T-cell (primary cell): ENCODE measurements around the gene IFNG-AS1. TPM values are rescaled to one million over a fixed set of nuclear protein-coding genes. Genes with fewer than 3 reads are reported as not detected.

ENCODE experiments used
- ATAC-seq, 4 experiments: fragments of 200-7000 bp in 3 of 4; fragments of 150-1000 bp in 1 of 4; cut with Tn5 transposase; replicated peaks in 1 of 4; 1 replicate in 3 of 4; 2 replicates in 1 of 4; pipeline ENCODE4 v1.10.0; 2021; ENCODE audit warnings: moderate library complexity in 3 of 4, mild to moderate bottlenecking in 2 of 4, moderate number of reproducible peaks in 1 of 4
- CTCF ChIA-PET, 2 donors: fragments of 300-600 bp; sonication (Branson Sonifier 250); formaldehyde crosslinking; loops; one replicate each; lab custom pipeline; 2022; ENCODE audit warnings: antibody characterized with exemption in 2 of 2; lab: Charles Lee
- POLR2A ChIA-PET, 2 donors: fragments of 300-600 bp; sonication (Branson Sonifier 250); formaldehyde crosslinking; loops; one replicate each; lab custom pipeline; 2022; ENCODE audit warnings: antibody characterized with exemption in 2 of 2; lab: Charles Lee
- DNase-seq, 35 experiments: peaks; one replicate each; pipeline versions ENCODE4 v3.0.0 to v3.0.0-alpha.2; 2013 to 2023
- H3K27ac ChIP-seq: one replicate; pipeline ENCODE4 v1.5.1; 2013; ENCODE audit warnings: low read length
- H3K27me3 ChIP-seq, 2 experiments: replicated peaks in 1 of 2; 1 replicate in 1 of 2; 2 replicates in 1 of 2; pipeline versions ENCODE4 v1.6.1 to v1.7.0; 2013; ENCODE audit warnings: low read length in 1 of 2, mixed read lengths in 1 of 2; ENCODE audit not compliant: control insufficient read depth in 2 of 2, insufficient read depth in 2 of 2; ENCODE audit errors: extremely low read depth in 1 of 2
- H3K36me3 ChIP-seq, 2 donors: 1 replicate in 1 of 2; 2 replicates in 1 of 2; pipeline versions ENCODE4 v1.6.1 to v1.7.0; 2013; ENCODE audit warnings: low read length in 1 of 2; ENCODE audit not compliant: control insufficient read depth in 2 of 2, insufficient read depth in 1 of 2; ENCODE audit errors: extremely low read depth in 1 of 2
- H3K4me1 ChIP-seq, 2 experiments: 1 replicate in 1 of 2; 2 replicates in 1 of 2; pipeline versions ENCODE4 v1.6.1 to v1.7.0; 2013; ENCODE audit warnings: low read length in 2 of 2, mixed read lengths in 1 of 2; ENCODE audit not compliant: insufficient read depth in 2 of 2, control insufficient read depth in 1 of 2; ENCODE audit errors: extremely low read depth in 1 of 2
- H3K4me3 ChIP-seq, 2 donors: 1 replicate in 1 of 2; 2 replicates in 1 of 2; pipeline versions ENCODE4 v1.5.1 to v1.7.0; 2013; ENCODE audit warnings: mild to moderate bottlenecking in 2 of 2, low read length in 1 of 2, moderate library complexity in 1 of 2; ENCODE audit not compliant: control insufficient read depth in 1 of 2; ENCODE audit errors: extremely low read depth in 1 of 2
- H3K9me3 ChIP-seq: 2 replicates; pipeline ENCODE4 v1.7.0; 2013
- H3K27ac Mint-ChIP-seq, 2 donors: one replicate each; pipeline ENCODE4 v1.8.0; 2020 to 2021; ENCODE audit warnings: mild to moderate bottlenecking in 2 of 2, mixed read lengths in 2 of 2
- H3K27me3 Mint-ChIP-seq, 2 donors: one replicate each; pipeline ENCODE4 v1.8.0; 2021 to 2022; ENCODE audit warnings: mixed read lengths in 2 of 2
- H3K36me3 Mint-ChIP-seq: one replicate; pipeline ENCODE4 v1.8.0; 2021; ENCODE audit warnings: mixed read lengths
- H3K4me1 Mint-ChIP-seq, 3 donors: one replicate each; pipeline ENCODE4 v1.8.0; 2020 to 2022; ENCODE audit warnings: mixed read lengths in 3 of 3, mild to moderate bottlenecking in 1 of 3
- H3K4me3 Mint-ChIP-seq, 3 donors: one replicate each; pipeline ENCODE4 v1.8.0; 2020 to 2022; ENCODE audit warnings: mild to moderate bottlenecking in 3 of 3, mixed read lengths in 3 of 3, moderate library complexity in 3 of 3
- H3K9me3 Mint-ChIP-seq, 3 donors: one replicate each; pipeline ENCODE4 v1.8.0; 2020 to 2022; ENCODE audit warnings: mixed read lengths in 3 of 3
- WGBS: methylation state at CpG from one replicate; pipeline ENCODE4 v1.1.5; 2013; ENCODE audit warnings: missing lambda C conversion rate; ENCODE audit not compliant: insufficient coverage; 5-methylcytosine and 5-hydroxymethylcytosine counted together
- total RNA-seq, 35 experiments: library from RNA in 6 of 35; stranded (reverse) in 6 of 35; fragments of 120-200 nt in 1 of 35; gene quantifications; one replicate each; pipeline versions ENCODE4 v1.2.1 to v1.2.4 and lab custom pipeline; 2013 to 2026

Gene IFNG-AS1
- total RNA-seq, 5 donors from 2014 or later (not counting 1 experiment from before 2014, with no cell fraction given): 1.2 to 6.2 (median 3.3) TPM

DNA sequence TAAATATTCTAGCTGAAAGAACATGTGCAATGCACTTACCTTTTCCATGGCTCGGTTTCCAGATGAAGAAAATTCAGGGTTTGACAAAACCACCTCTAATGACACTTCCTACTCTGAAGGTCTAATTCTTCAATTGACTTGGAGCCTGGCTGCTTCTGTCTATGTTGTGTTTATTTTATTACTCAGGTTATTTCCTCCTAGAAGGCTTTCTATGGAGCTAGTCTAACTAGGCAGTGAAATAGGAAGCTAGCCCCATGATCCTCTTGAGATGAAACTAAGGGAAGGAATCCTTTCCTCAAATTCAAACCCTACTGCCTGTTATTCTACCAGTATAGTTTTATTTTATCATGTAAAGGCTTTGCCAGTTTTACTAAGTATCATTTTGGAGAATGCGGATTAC is 20.9 kb upstream of the IFNG-AS1 start:
- CTCF ChIA-PET: interaction anchor here (0.5 to 0.7 kb wide), 2 partner anchors 380 to 954 kb away, joined by 3 to 6 read pairs; no protein-coding TSS in a partner anchor
- H3K27ac Mint-ChIP-seq: no peak overlapping the region
- H3K4me3 Mint-ChIP-seq: no peak overlapping the region
- Histone ChIP-seq H3K27me3 (no peaks in the 10 kb centered on the region), H3K9me3 (no peaks in the 10 kb centered on the region), H3K4me1 (no peaks in the 10 kb centered on the region), H3K27ac (no peak overlapping the region), H3K4me3 (no peak overlapping the region), H3K36me3 (no peaks in the 10 kb centered on the region)
- POLR2A ChIA-PET: no interaction called here
- H3K36me3 Mint-ChIP-seq: no peaks in the 10 kb centered on the region
- no peaks in the 10 kb centered on the region for H3K9me3 Mint-ChIP-seq
- WGBS: no CpG with 5 or more reads among the region's 2 CpGs
- DNase-seq (no peak), ATAC-seq (no peak)
- H3K4me1 Mint-ChIP-seq: peaks cover 0 to 4% (median 0%) of the 10 kb centered on the region in 3 donors
- peaks cover 0 to 3% of the 10 kb centered on the region in 2 donors for H3K27me3 Mint-ChIP-seq

DNA sequence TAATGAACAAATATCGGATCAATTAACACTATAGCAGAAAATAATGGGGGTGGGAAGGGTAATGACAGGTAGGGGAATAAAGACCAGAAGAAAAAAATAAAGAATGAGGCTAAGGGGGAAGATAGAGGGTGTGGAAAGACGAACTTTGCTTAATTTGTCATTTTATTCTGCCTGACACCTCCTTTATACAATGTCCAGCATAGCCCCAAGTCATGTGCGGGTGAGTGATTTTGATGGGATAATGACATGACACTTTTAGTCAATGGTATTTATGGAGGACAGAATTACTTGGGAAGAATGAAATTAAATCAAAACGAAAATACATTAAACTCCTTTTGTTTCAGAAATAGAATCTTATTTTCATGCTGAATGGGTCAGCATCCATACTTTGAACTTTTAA is 20.5 kb upstream of the IFNG-AS1 start:
- Histone ChIP-seq H3K4me3 (no peak overlapping the region), H3K4me1 (no peaks in the 10 kb centered on the region), H3K36me3 (no peaks in the 10 kb centered on the region), H3K27me3 (no peaks in the 10 kb centered on the region), H3K9me3 (no peaks in the 10 kb centered on the region), H3K27ac (no peak overlapping the region)
- H3K36me3 Mint-ChIP-seq: no peaks in the 10 kb centered on the region
- H3K9me3 Mint-ChIP-seq: no peaks in the 10 kb centered on the region
- no CpG with 5 or more reads among the region's 4 CpGs for WGBS
- no peak overlapping the region for H3K27ac Mint-ChIP-seq
- no peak for ATAC-seq
- H3K4me3 Mint-ChIP-seq: no peak overlapping the region
- ChIA-PET POLR2A (no interaction called here), CTCF (interaction anchor here in 1 of 2 donors (0.6 kb wide), 1 partner anchor 208 kb away, joined by 5 read pairs; no protein-coding TSS in a partner anchor)
- peaks cover 0 to 4% (median 0%) of the 10 kb centered on the region in 3 donors for H3K4me1 Mint-ChIP-seq
- DNase-seq: no peak
- H3K27me3 Mint-ChIP-seq: peaks cover 0 to 3% of the 10 kb centered on the region in 2 donors

DNA sequence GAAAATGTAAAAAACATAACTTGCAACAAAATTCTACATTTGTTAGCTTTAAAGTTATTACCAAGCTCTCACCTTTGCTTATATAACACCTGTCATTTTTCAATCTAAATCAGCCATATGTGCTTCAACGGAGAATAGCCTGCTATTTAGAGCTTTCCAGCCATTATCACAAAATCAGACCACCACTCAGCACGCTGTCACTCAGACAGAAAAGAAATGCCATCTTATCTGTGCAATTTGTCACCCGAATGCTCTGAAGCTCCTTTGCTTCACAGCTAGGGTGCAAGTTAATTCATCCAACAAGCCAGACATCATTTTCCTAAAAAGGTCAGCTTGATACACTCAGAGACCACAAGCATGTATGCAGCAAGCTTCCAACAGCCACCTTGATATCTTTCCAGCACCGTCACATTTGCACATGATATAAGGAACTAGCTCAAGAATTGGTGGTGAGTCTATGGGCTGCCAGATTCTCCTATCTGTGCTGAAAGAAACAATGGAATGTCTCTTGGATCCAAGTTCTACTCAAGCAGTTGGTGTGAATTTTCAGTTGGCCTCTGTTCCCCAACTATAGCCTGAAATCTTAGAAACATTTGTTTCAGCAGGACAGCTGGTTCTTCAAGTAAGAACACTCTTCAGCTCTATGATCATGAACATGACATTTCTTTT is 20.0 kb upstream of the IFNG-AS1 start:
- CTCF ChIA-PET: interaction anchor here in 1 of 2 donors (0.6 kb wide), 1 partner anchor 208 kb away, joined by 5 read pairs; no protein-coding TSS in a partner anchor

DNA sequence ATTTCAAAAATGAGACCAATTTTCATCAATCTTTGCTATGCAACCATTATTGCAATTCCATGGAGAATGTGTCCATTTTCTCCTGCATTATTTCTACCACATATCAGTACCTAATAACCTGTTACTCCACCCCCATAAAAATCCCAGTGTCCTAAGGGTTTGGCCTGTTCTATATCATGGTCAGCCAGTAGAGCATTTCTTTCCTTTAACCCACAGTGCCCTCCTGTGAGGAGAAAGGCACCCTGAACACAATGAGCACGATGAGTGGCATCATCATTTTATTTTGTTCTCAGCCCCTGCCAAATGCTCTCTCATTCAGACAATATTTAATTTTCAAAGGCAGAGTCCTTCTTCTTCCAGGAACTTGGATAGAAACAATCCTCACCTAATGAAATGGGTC is 11.6 kb upstream of the IFNG-AS1 start:
- Mint-ChIP-seq H3K9me3 (peaks cover 0 to 7% (median 0%) of the 10 kb centered on the region in 3 donors), H3K4me3 (no peak overlapping the region), H3K27me3 (peaks cover 5% of the 10 kb centered on the region in 2 donors), H3K27ac (no peak overlapping the region), H3K36me3 (no peaks in the 10 kb centered on the region), H3K4me1 (no peaks in the 10 kb centered on the region)
- ChIA-PET POLR2A (no interaction called here), CTCF (interaction anchor here in 1 of 2 donors (0.6 kb wide), 1 partner anchor 622 kb away, joined by 4 read pairs; no protein-coding TSS in a partner anchor)
- Histone ChIP-seq H3K4me1 (no peaks in the 10 kb centered on the region), H3K27me3 (peaks cover 0 to 8% of the 10 kb centered on the region in 2 experiments), H3K4me3 (no peak overlapping the region), H3K27ac (no peak overlapping the region), H3K36me3 (no peaks in the 10 kb centered on the region), H3K9me3 (no peaks in the 10 kb centered on the region)
- DNase-seq (no peak), ATAC-seq (no peak)
- WGBS: no CpG with 5 or more reads among the region's 1 CpG

More for the DNA sequence above, 20.0 kb upstream of the IFNG-AS1 start:
- POLR2A ChIA-PET: no interaction called here
- Histone ChIP-seq H3K9me3 (no peaks in the 10 kb centered on the region), H3K27me3 (no peaks in the 10 kb centered on the region), H3K36me3 (no peaks in the 10 kb centered on the region), H3K4me1 (no peaks in the 10 kb centered on the region), H3K4me3 (no peak overlapping the region), H3K27ac (no peak overlapping the region)
- no peak for ATAC-seq
- no peaks in the 10 kb centered on the region for H3K36me3 Mint-ChIP-seq
- H3K4me3 Mint-ChIP-seq: no peak overlapping the region
- peaks cover 0 to 3% of the 10 kb centered on the region in 2 donors for H3K27me3 Mint-ChIP-seq
- 60% methylated on average over 3 of the region's 4 CpGs for WGBS
- no peaks in the 10 kb centered on the region for H3K9me3 Mint-ChIP-seq
- H3K27ac Mint-ChIP-seq: no peak overlapping the region
- no peak for DNase-seq
- peaks cover 0 to 4% (median 0%) of the 10 kb centered on the region in 3 donors for H3K4me1 Mint-ChIP-seq

DNA sequence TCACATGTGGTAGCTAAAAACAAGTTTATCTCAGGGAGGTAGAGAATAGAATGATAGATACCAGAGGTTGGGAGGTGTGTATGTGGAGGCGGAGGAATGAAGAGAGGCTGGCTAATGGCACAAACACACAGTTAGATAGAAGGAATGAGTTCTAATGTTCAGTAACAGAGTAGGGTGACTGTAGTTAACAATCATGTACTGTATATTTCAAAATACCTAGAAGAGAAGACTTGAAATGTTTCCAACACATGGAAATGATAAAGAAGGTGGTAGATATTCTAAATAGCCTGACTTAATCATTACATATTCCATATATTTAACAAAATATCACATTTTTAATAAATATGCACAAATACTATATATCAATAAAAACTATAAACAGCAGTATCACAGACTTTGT is 8.9 kb upstream of the IFNG-AS1 start:
- Mint-ChIP-seq H3K9me3 (peaks cover 0 to 5% (median 0%) of the 10 kb centered on the region in 3 donors), H3K27ac (no peak overlapping the region), H3K27me3 (peaks cover 5% of the 10 kb centered on the region in 2 donors), H3K4me1 (no peaks in the 10 kb centered on the region), H3K36me3 (no peaks in the 10 kb centered on the region), H3K4me3 (no peak overlapping the region)
- no CpG with 5 or more reads among the region's 1 CpG for WGBS
- H3K4me1 ChIP-seq: no peaks in the 10 kb centered on the region
- no peaks in the 10 kb centered on the region for H3K36me3 ChIP-seq
- H3K27ac ChIP-seq: no peak overlapping the region
- no peaks in the 10 kb centered on the region for H3K9me3 ChIP-seq
- DNase-seq (no peak), ATAC-seq (no peak)
- POLR2A ChIA-PET: interaction anchor here in 1 of 2 donors (0.6 kb wide), 1 partner anchor 149 kb away, joined by 4 read pairs; no protein-coding TSS in a partner anchor
- peaks cover 0 to 8% of the 10 kb centered on the region in 2 experiments for H3K27me3 ChIP-seq
- H3K4me3 ChIP-seq: no peak overlapping the region
- CTCF ChIA-PET: no interaction called here

DNA sequence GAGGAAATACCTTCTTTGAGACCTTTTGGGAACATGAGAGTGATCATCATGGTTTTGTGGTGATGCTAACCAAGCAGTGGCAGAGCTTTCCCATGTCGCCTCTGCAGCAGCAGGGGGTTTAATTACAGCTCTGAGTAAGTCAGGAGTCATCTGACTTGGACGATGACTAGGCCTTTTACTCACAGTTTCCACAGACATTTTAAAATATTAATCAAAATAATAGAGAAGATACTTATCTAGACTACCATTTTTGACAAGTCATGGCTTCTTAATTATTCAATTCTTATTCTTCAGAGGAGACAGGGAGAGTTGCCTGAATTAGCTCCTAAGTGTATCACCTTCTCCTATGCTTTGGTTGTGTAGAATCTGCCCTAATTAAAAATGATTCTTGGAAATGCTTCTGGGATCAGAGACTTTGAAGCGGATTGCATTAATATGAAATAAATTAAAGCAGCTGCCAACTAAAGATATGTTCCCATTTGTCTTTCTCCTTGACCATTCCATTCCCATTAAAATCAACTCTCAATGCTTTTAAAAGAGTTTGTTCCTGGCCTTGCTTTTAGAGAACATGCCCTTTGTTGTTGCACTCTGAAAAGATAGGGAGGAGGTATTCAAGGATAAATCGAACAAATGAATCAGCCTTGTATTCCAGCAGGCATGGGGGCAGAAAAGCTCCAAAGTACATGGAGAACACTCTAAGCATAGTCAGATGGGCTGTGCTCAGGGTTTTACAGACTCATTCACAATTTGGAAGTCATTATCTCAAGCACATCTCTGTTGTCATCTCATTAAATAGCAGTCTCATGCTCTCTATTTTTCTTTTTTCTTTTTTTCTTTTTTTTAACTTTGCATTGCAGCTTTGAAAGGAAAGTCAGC is 7.7 kb upstream of the IFNG-AS1 start:
- 100% methylated on average over 1 of the region's 4 CpGs for WGBS
- no peak for DNase-seq
- Histone ChIP-seq H3K4me1 (no peaks in the 10 kb centered on the region), H3K27ac (no peak overlapping the region), H3K36me3 (no peaks in the 10 kb centered on the region), H3K4me3 (no peak overlapping the region), H3K27me3 (peaks cover 0 to 5% of the 10 kb centered on the region in 2 experiments), H3K9me3 (no peaks in the 10 kb centered on the region)
- no peak for ATAC-seq
- ChIA-PET POLR2A (no interaction called here), CTCF (no interaction called here)
- H3K9me3 Mint-ChIP-seq: no peaks in the 10 kb centered on the region
- H3K27ac Mint-ChIP-seq: no peak overlapping the region
- no peak overlapping the region for H3K4me3 Mint-ChIP-seq
- no peaks in the 10 kb centered on the region for H3K36me3 Mint-ChIP-seq
- no peaks in the 10 kb centered on the region for H3K4me1 Mint-ChIP-seq
- H3K27me3 Mint-ChIP-seq: peaks cover 5% of the 10 kb centered on the region in 2 donors
